Measurements from ENCODE around the gene KRT4.

DNA sequence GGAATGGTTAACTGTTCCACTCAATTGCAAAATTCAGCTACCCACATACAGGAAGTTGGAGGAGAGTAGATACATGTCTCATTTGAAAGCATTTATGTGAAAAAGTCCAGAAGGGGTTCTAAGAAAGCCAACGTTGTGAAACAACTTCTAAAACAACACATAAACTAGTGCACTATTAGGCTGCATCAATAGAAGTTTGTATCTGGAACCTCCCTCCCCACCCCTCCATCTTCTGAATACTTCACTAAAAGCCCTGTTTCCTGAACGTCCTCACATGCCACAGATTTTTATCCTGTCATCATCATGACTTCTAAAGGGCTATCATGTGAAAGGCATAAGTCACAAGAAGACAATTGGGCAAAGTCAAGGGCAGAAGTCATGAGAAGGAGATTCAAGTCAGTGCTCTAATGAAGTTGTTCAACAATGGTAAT lies 14.7 kb upstream of the KRT4 start:
- TF ChIP-seq EZH2 (IDR thresholded peaks at IDR 0.05; ENCODE audit: borderline replicate concordance, low read length): no peak
- TF ChIP-seq, protein P1, sequence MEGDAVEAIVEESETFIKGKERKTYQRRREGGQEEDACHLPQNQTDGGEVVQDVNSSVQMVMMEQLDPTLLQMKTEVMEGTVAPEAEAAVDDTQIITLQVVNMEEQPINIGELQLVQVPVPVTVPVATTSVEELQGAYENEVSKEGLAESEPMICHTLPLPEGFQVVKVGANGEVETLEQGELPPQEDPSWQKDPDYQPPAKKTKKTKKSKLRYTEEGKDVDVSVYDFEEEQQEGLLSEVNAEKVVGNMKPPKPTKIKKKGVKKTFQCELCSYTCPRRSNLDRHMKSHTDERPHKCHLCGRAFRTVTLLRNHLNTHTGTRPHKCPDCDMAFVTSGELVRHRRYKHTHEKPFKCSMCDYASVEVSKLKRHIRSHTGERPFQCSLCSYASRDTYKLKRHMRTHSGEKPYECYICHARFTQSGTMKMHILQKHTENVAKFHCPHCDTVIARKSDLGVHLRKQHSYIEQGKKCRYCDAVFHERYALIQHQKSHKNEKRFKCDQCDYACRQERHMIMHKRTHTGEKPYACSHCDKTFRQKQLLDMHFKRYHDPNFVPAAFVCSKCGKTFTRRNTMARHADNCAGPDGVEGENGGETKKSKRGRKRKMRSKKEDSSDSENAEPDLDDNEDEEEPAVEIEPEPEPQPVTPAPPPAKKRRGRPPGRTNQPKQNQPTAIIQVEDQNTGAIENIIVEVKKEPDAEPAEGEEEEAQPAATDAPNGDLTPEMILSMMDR (conservative IDR thresholded peaks at IDR 0.05 in 1 of 2, IDR thresholded peaks at IDR 0.05 in 1 of 2; ENCODE audit: extremely low read depth in 1 of 2, insufficient read depth in 1 of 2, low read depth in 1 of 2, low read length in 2 of 2): no peak

Data from mammary epithelial cell (primary cell).